ENCODE results near the gene TPSD1. TPM values are rescaled to one million over a fixed set of nuclear protein-coding genes. Genes with fewer than 3 reads are reported as not detected.
"Not testable (repeated sequence)": the region's sequence is repeated elsewhere in the genome, so short reads cannot be mapped to it uniquely, and the experiment has no call there.

TPSD1 gene
- total RNA-seq, 1 donor: not detected

- no peak overlapping the region for H3K4me3 ChIP-seq (ENCODE audit: low read depth, low read length)
- DNase-seq (ENCODE audit: low read depth): no peak
- TF ChIP-seq, protein P1, sequence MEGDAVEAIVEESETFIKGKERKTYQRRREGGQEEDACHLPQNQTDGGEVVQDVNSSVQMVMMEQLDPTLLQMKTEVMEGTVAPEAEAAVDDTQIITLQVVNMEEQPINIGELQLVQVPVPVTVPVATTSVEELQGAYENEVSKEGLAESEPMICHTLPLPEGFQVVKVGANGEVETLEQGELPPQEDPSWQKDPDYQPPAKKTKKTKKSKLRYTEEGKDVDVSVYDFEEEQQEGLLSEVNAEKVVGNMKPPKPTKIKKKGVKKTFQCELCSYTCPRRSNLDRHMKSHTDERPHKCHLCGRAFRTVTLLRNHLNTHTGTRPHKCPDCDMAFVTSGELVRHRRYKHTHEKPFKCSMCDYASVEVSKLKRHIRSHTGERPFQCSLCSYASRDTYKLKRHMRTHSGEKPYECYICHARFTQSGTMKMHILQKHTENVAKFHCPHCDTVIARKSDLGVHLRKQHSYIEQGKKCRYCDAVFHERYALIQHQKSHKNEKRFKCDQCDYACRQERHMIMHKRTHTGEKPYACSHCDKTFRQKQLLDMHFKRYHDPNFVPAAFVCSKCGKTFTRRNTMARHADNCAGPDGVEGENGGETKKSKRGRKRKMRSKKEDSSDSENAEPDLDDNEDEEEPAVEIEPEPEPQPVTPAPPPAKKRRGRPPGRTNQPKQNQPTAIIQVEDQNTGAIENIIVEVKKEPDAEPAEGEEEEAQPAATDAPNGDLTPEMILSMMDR (IDR thresholded peaks at IDR 0.05; ENCODE audit: insufficient read depth, low read length): no peak
Measured at GRCh38 chr16:1221628-1222552, 34.0 kb upstream of the TPSD1 start.

DNA sequence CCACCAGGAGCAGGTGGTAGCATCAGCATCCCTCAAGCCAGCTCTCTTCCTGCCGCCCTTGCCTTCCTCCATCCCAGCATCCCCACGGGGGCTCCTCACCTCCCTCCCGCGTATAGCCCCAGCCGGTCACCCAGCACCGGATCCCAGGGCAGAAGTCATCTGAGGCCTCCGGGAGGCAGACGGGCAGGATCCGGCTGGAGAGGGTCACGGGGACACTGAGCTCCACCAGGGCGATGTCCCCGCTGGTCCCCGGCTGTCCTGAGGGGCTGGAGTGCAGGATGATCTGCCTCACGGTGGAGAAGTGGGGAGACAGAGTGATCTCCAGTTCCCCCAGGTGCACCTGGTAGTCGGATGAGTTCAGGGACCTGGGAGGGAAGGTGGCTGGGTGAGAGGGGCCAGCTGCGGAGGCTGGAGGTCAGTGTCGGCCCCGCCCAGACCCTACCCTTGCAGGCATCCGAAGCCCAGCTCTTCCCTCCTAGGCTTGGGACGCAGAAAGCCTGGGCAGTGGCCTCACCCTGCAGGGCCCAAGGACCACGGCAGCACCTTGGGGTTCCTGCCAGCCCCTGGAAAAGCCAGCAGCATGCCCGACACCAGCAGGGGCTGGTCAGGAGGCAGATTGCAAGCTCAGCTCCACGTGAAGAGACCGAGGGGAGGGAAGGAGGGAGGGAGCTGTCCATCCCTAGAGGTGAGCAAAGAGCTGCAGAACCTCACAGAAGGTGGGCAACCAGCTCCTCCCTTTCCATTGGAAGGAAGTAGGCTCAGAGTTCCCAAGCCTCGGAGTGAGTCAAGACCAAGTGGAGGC is 33.1 kb upstream of the TPSD1 start:
- H3K4me3 ChIP-seq (ENCODE audit: low read depth, low read length): no peak overlapping the region
- DNase-seq (ENCODE audit: low read depth): no peak
- TF ChIP-seq, protein P1 (IDR thresholded peaks at IDR 0.05; ENCODE audit: insufficient read depth, low read length): no peak

- no peak overlapping the region for H3K4me3 ChIP-seq (ENCODE audit: low read depth, low read length)
- no peak for DNase-seq (ENCODE audit: low read depth)
- TF ChIP-seq, protein P1 (IDR thresholded peaks at IDR 0.05; ENCODE audit: insufficient read depth, low read length): no peak
Measured at GRCh38 chr16:1223355-1224214, 32.3 kb upstream of the TPSD1 start.

- no peak for DNase-seq (ENCODE audit: low read depth)
- TF ChIP-seq, protein P1 (IDR thresholded peaks at IDR 0.05; ENCODE audit: insufficient read depth, low read length): no peak
- H3K4me3 ChIP-seq (ENCODE audit: low read depth, low read length): no peak overlapping the region
Measured at GRCh38 chr16:1224558-1224957, 31.3 kb upstream of the TPSD1 start.

GRCh38 chr16:1225051-1225451 is 30.8 kb upstream of the TPSD1 start, which contains the start of gene TPSG1:
TPSG1 (minus strand) TSS chr16:1225268; CDS start chr16:1225252, 16 bp downstream.
- no peak for DNase-seq (ENCODE audit: low read depth)
- TF ChIP-seq, protein P1 (IDR thresholded peaks at IDR 0.05; ENCODE audit: insufficient read depth, low read length): no peak
- no peak within 1 kb of the TSS for H3K4me3 ChIP-seq (ENCODE audit: low read depth, low read length)

DNA sequence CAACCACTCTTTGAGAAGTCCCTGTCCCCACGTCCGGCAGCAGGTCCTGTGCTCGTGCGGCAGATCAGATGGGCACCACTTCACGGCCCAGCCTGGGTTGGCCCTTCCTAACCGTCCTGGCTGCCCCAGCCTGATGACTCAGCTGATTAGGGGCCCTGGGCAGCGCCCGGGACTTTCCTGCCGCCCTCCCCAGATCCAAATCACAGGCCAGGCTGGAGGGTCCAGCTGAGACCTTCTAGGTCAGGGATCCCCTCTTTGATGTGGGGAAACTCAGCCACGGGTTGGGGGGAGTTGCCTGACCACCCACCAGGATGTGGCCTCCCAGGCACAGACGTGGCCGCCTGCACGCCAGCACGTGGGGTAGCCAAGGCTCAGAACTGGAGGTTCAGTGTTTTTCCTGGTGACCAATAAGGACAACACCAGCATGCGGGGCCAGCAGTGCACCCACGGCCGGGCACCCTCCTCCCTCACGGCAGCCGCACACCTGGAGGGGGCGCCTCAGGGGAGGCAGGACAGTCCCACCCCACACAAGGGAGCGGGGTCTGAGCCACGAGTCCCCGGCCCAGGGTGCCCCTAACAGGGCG is 30.0 kb upstream of the TPSD1 start:
- H3K4me3 ChIP-seq (ENCODE audit: low read depth, low read length); DNase-seq (ENCODE audit: low read depth): not testable (repeated sequence)

- H3K4me3 ChIP-seq (ENCODE audit: low read depth, low read length); DNase-seq (ENCODE audit: low read depth): not testable (repeated sequence)
Measured at GRCh38 chr16:1226692-1227091, 29.2 kb upstream of the TPSD1 start.

GRCh38 chr16:1228227-1228626 is 27.6 kb upstream of the TPSD1 start:
- not testable (repeated sequence) for DNase-seq (ENCODE audit: low read depth)

GRCh38 chr16:1229476-1229875 is 26.4 kb upstream of the TPSD1 start:
- not testable (repeated sequence) for DNase-seq (ENCODE audit: low read depth); H3K4me3 ChIP-seq (ENCODE audit: low read depth, low read length)

More at GRCh38 chr16:1228227-1228626, 27.6 kb upstream of the TPSD1 start:
- H3K4me3 ChIP-seq (ENCODE audit: low read depth, low read length): not testable (repeated sequence)

DNA sequence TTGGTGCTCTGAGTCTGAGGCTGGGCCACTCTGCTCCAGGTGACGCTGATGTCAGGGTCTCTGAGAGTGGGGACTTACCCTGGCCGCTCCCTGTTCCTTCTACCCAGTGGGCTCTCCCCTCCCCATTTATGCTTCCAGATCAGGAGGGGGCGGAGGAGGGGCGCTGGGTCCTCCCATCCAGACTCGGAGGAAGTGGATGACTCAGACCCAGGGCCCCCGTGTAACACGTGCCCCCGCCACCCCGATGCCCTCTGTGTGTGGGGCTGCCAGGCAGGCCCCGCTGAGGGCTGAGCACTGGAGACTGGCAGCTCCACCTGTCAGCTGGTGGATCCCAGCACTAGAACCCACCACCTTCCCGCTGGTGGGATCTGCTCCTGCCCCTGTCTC is 25.8 kb upstream of the TPSD1 start, which contains the start of gene TPSB2:
Gene TPSB2, minus strand, starts transcription at position 101 of the 387 bp plus-strand sequence. CDS start 233 bp downstream, outside the sequence.
- H3K4me3 ChIP-seq (ENCODE audit: low read depth, low read length); DNase-seq (ENCODE audit: low read depth): not testable (repeated sequence)

Measured in fibroblast of the aortic adventitia (primary cell).